ENCODE data around the gene MTUS2.

Gene MTUS2

GRCh38 chr13:29520671-29521070 lies 700.5 kb downstream of the MTUS2 start:
- DNase-seq = peak in 1 of 2 donors; percentile 55
- Histone ChIP-seq H3K36me3 (peaks cover 25 to 79% (median 52%) of the 10 kb centered on the region in 3 donors), H3K27ac (peak overlapping the region; percentile 60 to 62), H3K27me3 (no peaks in the 10 kb centered on the region), H3K9me3 (no peaks in the 10 kb centered on the region), H3K4me3 (no peak overlapping the region), H3K4me1 (peaks cover 0 to 31% (median 7%) of the 10 kb centered on the region in 4 donors)
- TF ChIP-seq CTCF (IDR thresholded peaks at IDR 0.05) = no peak
- intact Hi-C loops (cut with DNase I; ENCODE audit: low total_unique reads) = loop anchor here (10.0 kb wide), 1 partner anchor 64 kb away; no protein-coding TSS in a partner anchor

- Histone ChIP-seq H3K9me3 (no peaks in the 10 kb centered on the region), H3K4me1 (peaks cover 0 to 31% (median 7%) of the 10 kb centered on the region in 4 donors), H3K27me3 (no peaks in the 10 kb centered on the region), H3K36me3 (peaks cover 25 to 78% (median 46%) of the 10 kb centered on the region in 3 donors), H3K4me3 (no peak overlapping the region), H3K27ac (peak overlapping the region; percentile 60 to 62)
- no peak for TF ChIP-seq CTCF (IDR thresholded peaks at IDR 0.05)
- peak in 1 of 2 donors; percentile 63 for DNase-seq
- intact Hi-C loops (cut with DNase I; ENCODE audit: low total_unique reads) = loop anchor here (10.0 kb wide), 1 partner anchor 63 kb away; no protein-coding TSS in a partner anchor
Observed at GRCh38 chr13:29521336-29521735, 701.2 kb downstream of the MTUS2 start.

- intact Hi-C loops (cut with DNase I; ENCODE audit: low total_unique reads) = loop anchor here (10.0 kb wide), 1 partner anchor 63 kb away; no protein-coding TSS in a partner anchor
- peaks cover 0 to 31% (median 7%) of the 10 kb centered on the region in 4 donors for H3K4me1 ChIP-seq
- TF ChIP-seq CTCF (IDR thresholded peaks at IDR 0.05) = no peak
- DNase-seq = peak; percentile 72 to 76
- peak overlapping the region; percentile 60 to 62 for H3K27ac ChIP-seq
- peaks cover 20 to 78% (median 43%) of the 10 kb centered on the region in 3 donors for H3K36me3 ChIP-seq
- H3K9me3 ChIP-seq = no peaks in the 10 kb centered on the region
- H3K27me3 ChIP-seq = no peaks in the 10 kb centered on the region
- H3K4me3 ChIP-seq = no peak overlapping the region
Observed at GRCh38 chr13:29522044-29522685, 702.0 kb downstream of the MTUS2 start.

- DNase-seq = peak; percentile 78 to 86
- H3K27ac ChIP-seq = peak overlapping the region; percentile 45 to 62
- H3K4me3 ChIP-seq = no peak overlapping the region
- H3K4me1 ChIP-seq = peaks cover 0 to 31% (median 7%) of the 10 kb centered on the region in 4 donors
- no peaks in the 10 kb centered on the region for H3K27me3 ChIP-seq
- peaks cover 22 to 78% (median 39%) of the 10 kb centered on the region in 3 donors for H3K36me3 ChIP-seq
- intact Hi-C loops (cut with DNase I; ENCODE audit: low total_unique reads) = loop anchor here (10.0 kb wide), 1 partner anchor 61 kb away; no protein-coding TSS in a partner anchor
- no peak for TF ChIP-seq CTCF (IDR thresholded peaks at IDR 0.05)
- H3K9me3 ChIP-seq = no peaks in the 10 kb centered on the region
Observed at GRCh38 chr13:29523199-29523961, 703.2 kb downstream of the MTUS2 start.

GRCh38 chr13:29524176-29524575 lies 704.0 kb downstream of the MTUS2 start:
- no peaks in the 10 kb centered on the region for H3K27me3 ChIP-seq
- H3K27ac ChIP-seq = peak overlapping the region; percentile 45 to 62
- H3K4me1 ChIP-seq = peaks cover 0 to 31% (median 7%) of the 10 kb centered on the region in 4 donors
- intact Hi-C loops (cut with DNase I; ENCODE audit: low total_unique reads) = loop anchor here (10.0 kb wide), 1 partner anchor 61 kb away; no protein-coding TSS in a partner anchor
- no peak overlapping the region for H3K4me3 ChIP-seq
- no peak for TF ChIP-seq CTCF (IDR thresholded peaks at IDR 0.05)
- no peaks in the 10 kb centered on the region for H3K9me3 ChIP-seq
- peak; percentile 75 to 85 for DNase-seq
- H3K36me3 ChIP-seq = peaks cover 25 to 78% (median 39%) of the 10 kb centered on the region in 3 donors

Data from tibial artery (tissue), 4 donors.